ES-I3 (cell line): ENCODE measurements around the gene TMEM243.
"Not testable (repeated sequence)": the region's sequence is repeated elsewhere in the genome, so short reads cannot be mapped to it uniquely, and the experiment has no call there.

Experiments
- H3K36me3 ChIP-seq: 2 replicates; pipeline ENCODE4 v1.6.1; 2013; ENCODE audit warnings: mild to moderate bottlenecking, low read length, control low read depth, moderate library complexity; ENCODE audit not compliant: insufficient read depth
- H3K4me1 ChIP-seq: 2 replicates; pipeline ENCODE4 v1.6.1; 2013; ENCODE audit warnings: mild to moderate bottlenecking, control low read depth, low read length; ENCODE audit not compliant: insufficient read depth
- H3K9ac ChIP-seq: 2 replicates; pipeline ENCODE4 v1.6.1; 2013; ENCODE audit warnings: low read depth, mild to moderate bottlenecking, low read length, moderate library complexity
- H3K9me3 ChIP-seq: 2 replicates; pipeline ENCODE4 v1.6.1; 2013; ENCODE audit warnings: mild to moderate bottlenecking, low read length, moderate library complexity; ENCODE audit not compliant: control insufficient read depth, insufficient read depth

Gene TMEM243

GRCh38 chr7:87219545-87220025 lies at the start of gene TMEM243:
Gene TMEM243, minus strand, starts transcription at chr7:87219732. Its CDS starts 229 bp downstream, at chr7:87219503.
- no peaks in the 10 kb centered on the region for H3K4me1 ChIP-seq
- H3K36me3 ChIP-seq = no peaks in the 10 kb centered on the region
- peak within 1 kb of the TSS; percentile 94 for H3K9ac ChIP-seq
- H3K9me3 ChIP-seq = no peaks in the 10 kb centered on the region

DNA sequence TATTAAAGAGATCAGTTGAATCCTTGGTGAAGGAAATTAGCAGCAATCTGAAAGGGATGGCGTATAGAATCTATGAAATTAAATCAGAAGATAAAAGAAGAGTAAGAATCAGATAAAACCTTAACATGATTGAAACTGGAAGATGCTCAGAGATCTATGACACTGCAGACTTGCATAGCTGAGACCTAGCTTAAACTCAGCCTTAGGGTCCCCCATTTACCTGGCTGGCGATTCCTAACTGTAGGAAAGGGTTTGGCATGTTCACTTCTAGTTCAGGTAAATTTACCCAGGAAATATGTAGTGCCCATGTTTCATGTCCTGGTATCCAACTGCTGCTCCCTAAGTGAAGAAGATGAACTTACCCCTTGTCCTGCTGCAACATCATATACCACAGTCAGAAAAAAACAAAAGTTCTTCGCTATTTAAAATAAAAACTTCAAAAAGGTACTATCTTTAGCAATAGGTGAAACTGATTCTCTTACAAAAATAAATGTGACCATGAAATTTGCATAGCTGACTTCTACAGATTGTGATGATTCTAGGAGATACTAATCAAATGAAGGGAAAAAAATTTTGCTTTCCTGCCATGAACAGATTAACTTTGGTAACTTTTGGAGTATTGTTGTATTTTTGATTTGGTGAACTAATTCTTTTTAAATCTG lies 47.8 kb upstream of the TMEM243 start:
- Histone ChIP-seq H3K9ac (no peak overlapping the region), H3K9me3 (no peaks in the 10 kb centered on the region), H3K36me3 (no peaks in the 10 kb centered on the region), H3K4me1 (no peaks in the 10 kb centered on the region)

GRCh38 chr7:87263537-87263936 lies 44.0 kb upstream of the TMEM243 start:
- Histone ChIP-seq H3K4me1 (no peaks in the 10 kb centered on the region), H3K9ac (no peak overlapping the region), H3K36me3 (no peaks in the 10 kb centered on the region), H3K9me3 (no peaks in the 10 kb centered on the region)

GRCh38 chr7:87253589-87254087 lies 34.1 kb upstream of the TMEM243 start:
- Histone ChIP-seq H3K4me1 (no peaks in the 10 kb centered on the region), H3K9ac (no peak overlapping the region), H3K9me3 (no peaks in the 10 kb centered on the region), H3K36me3 (no peaks in the 10 kb centered on the region)

DNA sequence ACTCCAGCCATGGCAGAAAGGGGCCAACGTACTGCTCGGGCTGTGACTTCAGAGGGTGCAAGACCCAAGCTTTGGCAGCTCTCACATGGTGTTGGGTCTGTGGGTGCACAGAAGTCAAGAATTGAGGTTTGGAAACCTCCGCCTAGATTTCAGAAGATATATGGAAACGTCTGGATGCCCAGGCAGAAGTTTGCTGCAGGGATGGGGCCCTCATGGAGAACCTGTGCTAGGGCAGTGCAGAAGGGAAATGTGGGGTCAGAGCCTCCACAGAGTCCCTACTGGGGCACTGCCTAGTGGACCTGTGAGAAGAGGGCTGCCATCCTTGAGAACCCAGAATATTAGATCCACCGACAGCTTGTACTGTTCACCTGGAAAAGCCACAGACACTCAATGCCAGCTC lies 26.1 kb upstream of the TMEM243 start:
- not testable (repeated sequence) for H3K9me3 ChIP-seq, H3K4me1 ChIP-seq, H3K9ac ChIP-seq, H3K36me3 ChIP-seq

- H3K9ac ChIP-seq, H3K4me1 ChIP-seq, H3K9me3 ChIP-seq, H3K36me3 ChIP-seq: not testable (repeated sequence)
Measured at GRCh38 chr7:87238464-87239051, 19.0 kb upstream of the TMEM243 start.

DNA sequence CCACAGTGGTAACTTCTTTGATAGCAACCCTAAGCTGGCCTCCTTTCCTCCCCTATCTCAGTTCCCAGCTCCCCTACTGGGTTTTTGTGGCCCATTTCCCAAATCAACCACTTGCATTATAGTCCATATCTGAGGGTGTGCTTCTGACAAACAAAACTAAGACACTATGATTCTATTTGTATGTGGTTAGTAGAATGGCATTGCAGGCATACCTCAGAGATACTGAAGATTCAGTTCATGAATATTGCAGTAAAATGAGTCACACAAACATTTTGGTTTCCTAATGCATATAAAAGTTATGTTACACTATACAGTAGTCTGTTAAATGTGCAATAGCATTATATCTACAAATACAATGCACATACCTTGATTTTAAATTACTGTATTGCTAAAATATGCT lies 15.4 kb upstream of the TMEM243 start:
- Histone ChIP-seq H3K9me3 (peaks cover 2% of the 10 kb centered on the region; the same call in 1 of the 2 replicates), H3K9ac (no peak overlapping the region), H3K4me1 (no peaks in the 10 kb centered on the region), H3K36me3 (no peaks in the 10 kb centered on the region)

DNA sequence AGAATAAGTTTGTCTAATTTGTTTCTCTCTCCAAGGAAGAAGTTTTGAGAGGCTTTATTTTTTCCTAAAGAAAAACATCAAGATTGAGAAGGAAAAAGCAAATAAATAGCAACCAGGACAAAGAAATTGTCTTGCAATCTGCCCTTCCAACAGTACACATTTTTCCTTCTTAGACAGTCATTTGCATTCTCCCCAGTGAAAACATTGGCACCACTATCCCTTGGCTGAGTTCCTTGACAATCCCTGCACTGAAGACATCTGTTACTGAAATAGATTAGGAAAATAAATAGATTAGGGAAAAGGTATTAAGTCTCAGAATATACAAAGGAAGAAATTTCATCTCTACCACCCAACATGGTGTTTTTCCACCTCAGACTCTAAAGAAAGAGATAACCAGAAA lies 12.2 kb upstream of the TMEM243 start:
- no peak overlapping the region for H3K9ac ChIP-seq
- peaks cover 2% of the 10 kb centered on the region; the same call in 1 of the 2 replicates for H3K9me3 ChIP-seq
- no peaks in the 10 kb centered on the region for H3K4me1 ChIP-seq

DNA sequence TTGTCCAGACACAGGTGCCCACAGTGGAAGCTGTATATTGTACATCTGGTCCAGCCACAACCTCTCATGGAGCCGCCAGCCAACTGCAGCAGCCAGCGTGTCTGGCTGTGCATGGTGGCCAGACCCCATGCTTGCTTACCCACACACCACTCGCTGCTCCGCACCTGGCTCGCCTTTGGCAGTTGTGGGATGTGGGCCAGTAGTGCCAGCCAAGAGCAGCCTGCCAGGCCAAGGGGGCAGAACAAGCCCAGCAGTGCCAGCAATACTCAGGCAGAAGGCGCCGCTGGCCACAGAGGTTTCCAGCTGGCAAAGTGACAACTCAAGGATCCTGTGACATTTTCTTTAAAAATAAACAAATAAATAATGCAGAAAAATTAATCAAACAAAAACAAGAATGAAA lies 11.7 kb upstream of the TMEM243 start:
- H3K9ac ChIP-seq = no peak overlapping the region
- H3K9me3 ChIP-seq = peaks cover 2% of the 10 kb centered on the region; the same call in 1 of the 2 replicates
- no peaks in the 10 kb centered on the region for H3K36me3 ChIP-seq
- H3K4me1 ChIP-seq = no peaks in the 10 kb centered on the region

More for the DNA sequence above, 12.2 kb upstream of the TMEM243 start:
- no peaks in the 10 kb centered on the region for H3K36me3 ChIP-seq

DNA sequence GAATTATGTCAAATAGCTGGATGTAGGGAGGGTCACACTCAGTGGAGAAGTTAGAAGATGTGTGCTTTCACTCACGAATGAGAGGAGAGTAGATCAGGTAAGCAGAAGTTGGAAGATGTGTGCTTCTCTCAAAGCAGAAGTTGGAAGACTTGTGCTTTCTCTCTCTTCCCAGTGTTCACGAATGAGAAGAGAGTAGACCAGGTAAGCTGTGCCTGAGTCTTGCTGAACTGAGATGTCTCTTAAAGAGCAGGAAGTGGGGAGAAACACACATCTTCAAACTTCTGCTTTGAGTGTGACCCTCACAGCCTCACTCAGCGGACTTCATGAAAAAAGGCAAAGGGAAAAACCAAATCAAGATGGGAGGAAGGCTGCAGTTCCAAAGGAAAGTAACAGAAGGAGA lies 7.0 kb upstream of the TMEM243 start:
- H3K9ac ChIP-seq = no peak overlapping the region
- H3K4me1 ChIP-seq = no peaks in the 10 kb centered on the region
- H3K9me3 ChIP-seq = peaks cover 2% of the 10 kb centered on the region; the same call in 1 of the 2 replicates
- H3K36me3 ChIP-seq = no peaks in the 10 kb centered on the region

- peaks cover 2% of the 10 kb centered on the region; the same call in 1 of the 2 replicates for H3K9me3 ChIP-seq
- H3K9ac ChIP-seq = no peak overlapping the region
- H3K36me3 ChIP-seq = no peaks in the 10 kb centered on the region
- no peaks in the 10 kb centered on the region for H3K4me1 ChIP-seq
Measured at GRCh38 chr7:87225696-87226095, 6.2 kb upstream of the TMEM243 start.

DNA sequence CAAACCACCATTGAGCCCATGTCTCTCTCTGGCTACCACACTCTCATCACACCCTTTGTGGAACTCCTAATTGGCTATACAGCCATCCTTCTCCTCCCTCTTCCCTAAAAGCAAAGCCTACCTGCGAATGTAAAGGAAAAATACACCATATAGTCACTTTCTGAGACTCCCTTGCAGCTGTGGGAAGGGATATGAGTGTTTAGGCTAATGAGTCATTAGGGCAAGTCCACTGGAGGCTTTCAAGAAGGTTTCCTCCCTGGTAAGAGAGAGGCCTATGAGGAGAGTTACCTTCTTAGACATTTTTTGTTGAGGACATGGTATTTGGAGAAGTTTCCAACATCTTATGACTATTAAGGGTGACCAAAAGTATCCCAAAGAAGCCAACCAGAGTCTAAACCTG lies 4.1 kb upstream of the TMEM243 start:
- Histone ChIP-seq H3K9me3 (no peaks in the 10 kb centered on the region), H3K9ac (no peak overlapping the region), H3K36me3 (no peaks in the 10 kb centered on the region), H3K4me1 (no peaks in the 10 kb centered on the region)

- H3K9me3 ChIP-seq = no peaks in the 10 kb centered on the region
- no peaks in the 10 kb centered on the region for H3K4me1 ChIP-seq
- peak overlapping the region; percentile 94 for H3K9ac ChIP-seq
- no peaks in the 10 kb centered on the region for H3K36me3 ChIP-seq
Measured at GRCh38 chr7:87220734-87221215, 1.2 kb upstream of the TMEM243 start.

DNA sequence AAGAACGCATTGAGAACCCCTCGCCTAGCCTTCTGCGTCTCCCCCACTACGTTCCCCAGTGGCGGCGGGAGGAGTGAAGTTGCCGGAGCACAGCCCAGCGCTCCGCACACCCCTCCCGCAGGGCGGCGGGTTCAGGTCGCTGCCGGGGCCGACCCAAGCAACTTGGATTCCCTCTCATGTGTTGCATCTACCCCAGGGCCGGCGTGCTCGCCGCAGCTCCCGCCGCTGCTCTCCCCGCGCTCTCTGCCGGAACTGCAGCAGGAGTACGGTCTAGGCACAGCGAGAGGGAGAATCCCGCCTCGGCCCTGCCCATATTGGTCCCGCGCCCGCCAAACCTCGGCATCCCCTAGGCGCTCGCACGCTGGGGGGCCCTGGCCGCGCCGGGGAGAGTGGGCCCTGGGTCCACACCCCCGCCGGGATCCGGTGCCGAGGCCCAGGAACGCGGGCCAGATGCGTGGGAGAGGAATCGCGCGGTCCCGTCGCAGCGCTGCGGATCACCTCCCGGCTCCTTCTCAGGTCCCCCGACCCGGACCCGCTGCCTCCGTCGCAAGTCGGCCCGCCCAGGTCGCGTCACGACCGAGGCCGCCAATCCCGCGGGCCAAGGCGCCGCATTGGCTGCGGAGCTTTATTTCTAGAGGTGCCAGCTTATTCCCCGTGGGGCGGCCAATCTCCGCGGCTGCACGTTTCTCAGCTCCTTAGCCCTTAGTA lies 648 bp upstream of the TMEM243 start:
- H3K36me3 ChIP-seq = no peaks in the 10 kb centered on the region
- H3K9ac ChIP-seq = peak overlapping the region; percentile 94
- H3K9me3 ChIP-seq = no peaks in the 10 kb centered on the region
- no peaks in the 10 kb centered on the region for H3K4me1 ChIP-seq
